ENCODE results near the gene CHRNE. TPM values are rescaled to one million over a fixed set of nuclear protein-coding genes. Genes with fewer than 3 reads are reported as not detected.

CHRNE gene
- total and polyA plus RNA-seq, 2 of the 13 experiments (the other 11 are each of a cell fraction or from before 2014, with no cell fraction given): 0.53 to 0.59 TPM

DNA sequence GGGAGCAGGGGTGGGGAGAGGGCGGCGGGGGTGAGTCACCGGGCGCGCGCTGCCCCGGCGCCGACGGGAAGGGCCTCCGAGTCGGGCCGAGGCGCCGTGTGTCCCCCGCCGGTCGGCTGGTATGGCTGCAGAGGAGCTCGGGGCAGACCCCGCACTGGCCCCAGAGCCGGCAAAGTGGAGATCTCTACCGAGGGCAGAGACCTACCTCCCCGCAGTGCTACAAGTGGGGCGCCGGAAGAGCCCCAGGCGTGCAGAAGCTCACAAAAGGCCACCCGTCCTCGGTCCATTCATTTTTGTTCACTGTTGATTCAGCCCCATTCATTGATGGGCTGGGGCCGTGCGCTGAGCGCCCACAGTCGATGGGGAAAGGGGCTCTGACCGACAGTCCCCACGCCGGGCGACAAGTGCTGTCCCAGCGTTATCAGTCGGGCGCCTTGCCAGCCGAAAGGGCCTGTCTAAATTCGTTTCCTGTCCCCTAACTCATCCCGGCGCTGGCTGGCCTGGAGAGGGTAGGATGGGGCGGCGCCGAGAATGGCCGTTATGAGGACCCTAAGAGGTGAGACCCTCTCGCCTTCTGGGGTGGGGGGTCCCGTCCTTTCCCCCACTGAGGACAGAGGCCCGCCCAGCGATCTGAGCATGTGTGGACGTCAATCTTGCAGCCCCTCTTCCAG, 47.3 kb upstream of the CHRNE start (continued):
- TF ChIP-seq, protein P1, sequence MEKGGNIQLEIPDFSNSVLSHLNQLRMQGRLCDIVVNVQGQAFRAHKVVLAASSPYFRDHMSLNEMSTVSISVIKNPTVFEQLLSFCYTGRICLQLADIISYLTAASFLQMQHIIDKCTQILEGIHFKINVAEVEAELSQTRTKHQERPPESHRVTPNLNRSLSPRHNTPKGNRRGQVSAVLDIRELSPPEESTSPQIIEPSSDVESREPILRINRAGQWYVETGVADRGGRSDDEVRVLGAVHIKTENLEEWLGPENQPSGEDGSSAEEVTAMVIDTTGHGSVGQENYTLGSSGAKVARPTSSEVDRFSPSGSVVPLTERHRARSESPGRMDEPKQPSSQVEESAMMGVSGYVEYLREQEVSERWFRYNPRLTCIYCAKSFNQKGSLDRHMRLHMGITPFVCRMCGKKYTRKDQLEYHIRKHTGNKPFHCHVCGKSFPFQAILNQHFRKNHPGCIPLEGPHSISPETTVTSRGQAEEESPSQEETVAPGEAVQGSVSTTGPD (CRISPR knock-in tag; IDR thresholded peaks at IDR 0.05): peak; percentile 55; the same call in 1 of the 2 replicates
- TF ChIP-seq FOSL2 (CRISPR knock-in tag; IDR thresholded peaks at IDR 0.05) (peak; percentile 69), NRL (CRISPR knock-in tag; IDR thresholded peaks at IDR 0.05; ENCODE audit: borderline replicate concordance) (peak; percentile 66; the same call in 1 of the 2 replicates), EED (CRISPR knock-in tag; IDR thresholded peaks at IDR 0.05) (peak; percentile 16; the same call in 1 of the 2 replicates), POGZ (CRISPR knock-in tag; IDR thresholded peaks at IDR 0.05) (0 out of 2 replicates have a peak, but pooled peaks have one; percentile 28), ZNF160 (CRISPR knock-in tag; IDR thresholded peaks at IDR 0.05) (0 out of 2 replicates have a peak, but pooled peaks have one; percentile 37), ZNF253 (CRISPR knock-in tag; IDR thresholded peaks at IDR 0.05; ENCODE audit: borderline replicate concordance) (no peak), TCF7L2 (IDR thresholded peaks at IDR 0.05; ENCODE audit: low read depth, low read length) (no peak), TAF1 (CRISPR knock-in tag; IDR thresholded peaks at IDR 0.05) (peak; percentile 62), POLR2A (IDR thresholded peaks at IDR 0.05; ENCODE audit: insufficient read depth in 1 of 2, low read depth in 2 of 2, low read length in 2 of 2) (peak in 1 of 2 experiments; percentile 67; a peak in 3 of 4 replicates), GLI4 (CRISPR knock-in tag; IDR thresholded peaks at IDR 0.05; ENCODE audit: borderline replicate concordance) (no peak), MEIS1 (CRISPR knock-in tag; IDR thresholded peaks at IDR 0.05; ENCODE audit: borderline replicate concordance) (0 out of 2 replicates have a peak, but pooled peaks have one; percentile 1), YEATS4 (CRISPR knock-in tag; IDR thresholded peaks at IDR 0.05; ENCODE audit: borderline replicate concordance) (no peak; the same call in 1 of the 2 replicates), ZMYM3 (CRISPR knock-in tag; IDR thresholded peaks at IDR 0.05) (no peak), HHEX (CRISPR knock-in tag; IDR thresholded peaks at IDR 0.05) (no peak), PCBP2 (optimal IDR thresholded peaks at IDR 0.05; ENCODE audit: low read depth, low read length, poor library complexity, severe bottlenecking) (no peak), ZFY (CRISPR knock-in tag; IDR thresholded peaks at IDR 0.05) (peak; percentile 51), FOXC1 (CRISPR knock-in tag; IDR thresholded peaks at IDR 0.05; ENCODE audit: borderline replicate concordance) (peak; percentile 43; the same call in 1 of the 2 replicates)
- TF ChIP-seq, protein P2, sequence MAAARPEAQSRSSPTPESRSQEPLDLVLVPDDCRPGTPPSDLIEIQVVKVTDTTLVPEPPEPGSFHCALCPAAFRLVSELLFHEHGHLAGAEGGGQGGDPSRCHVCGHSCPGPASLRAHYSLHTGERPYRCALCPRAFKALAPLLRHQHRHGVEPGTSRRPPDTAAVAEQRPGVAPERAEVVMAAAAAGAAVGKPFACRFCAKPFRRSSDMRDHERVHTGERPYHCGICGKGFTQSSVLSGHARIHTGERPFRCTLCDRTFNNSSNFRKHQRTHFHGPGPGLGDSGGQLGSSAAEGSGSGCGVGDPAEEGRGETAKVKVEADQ (CRISPR knock-in tag; IDR thresholded peaks at IDR 0.05; ENCODE audit: borderline replicate concordance): 0 out of 2 replicates have a peak, but pooled peaks have one; percentile 32
- TF ChIP-seq, protein P3, sequence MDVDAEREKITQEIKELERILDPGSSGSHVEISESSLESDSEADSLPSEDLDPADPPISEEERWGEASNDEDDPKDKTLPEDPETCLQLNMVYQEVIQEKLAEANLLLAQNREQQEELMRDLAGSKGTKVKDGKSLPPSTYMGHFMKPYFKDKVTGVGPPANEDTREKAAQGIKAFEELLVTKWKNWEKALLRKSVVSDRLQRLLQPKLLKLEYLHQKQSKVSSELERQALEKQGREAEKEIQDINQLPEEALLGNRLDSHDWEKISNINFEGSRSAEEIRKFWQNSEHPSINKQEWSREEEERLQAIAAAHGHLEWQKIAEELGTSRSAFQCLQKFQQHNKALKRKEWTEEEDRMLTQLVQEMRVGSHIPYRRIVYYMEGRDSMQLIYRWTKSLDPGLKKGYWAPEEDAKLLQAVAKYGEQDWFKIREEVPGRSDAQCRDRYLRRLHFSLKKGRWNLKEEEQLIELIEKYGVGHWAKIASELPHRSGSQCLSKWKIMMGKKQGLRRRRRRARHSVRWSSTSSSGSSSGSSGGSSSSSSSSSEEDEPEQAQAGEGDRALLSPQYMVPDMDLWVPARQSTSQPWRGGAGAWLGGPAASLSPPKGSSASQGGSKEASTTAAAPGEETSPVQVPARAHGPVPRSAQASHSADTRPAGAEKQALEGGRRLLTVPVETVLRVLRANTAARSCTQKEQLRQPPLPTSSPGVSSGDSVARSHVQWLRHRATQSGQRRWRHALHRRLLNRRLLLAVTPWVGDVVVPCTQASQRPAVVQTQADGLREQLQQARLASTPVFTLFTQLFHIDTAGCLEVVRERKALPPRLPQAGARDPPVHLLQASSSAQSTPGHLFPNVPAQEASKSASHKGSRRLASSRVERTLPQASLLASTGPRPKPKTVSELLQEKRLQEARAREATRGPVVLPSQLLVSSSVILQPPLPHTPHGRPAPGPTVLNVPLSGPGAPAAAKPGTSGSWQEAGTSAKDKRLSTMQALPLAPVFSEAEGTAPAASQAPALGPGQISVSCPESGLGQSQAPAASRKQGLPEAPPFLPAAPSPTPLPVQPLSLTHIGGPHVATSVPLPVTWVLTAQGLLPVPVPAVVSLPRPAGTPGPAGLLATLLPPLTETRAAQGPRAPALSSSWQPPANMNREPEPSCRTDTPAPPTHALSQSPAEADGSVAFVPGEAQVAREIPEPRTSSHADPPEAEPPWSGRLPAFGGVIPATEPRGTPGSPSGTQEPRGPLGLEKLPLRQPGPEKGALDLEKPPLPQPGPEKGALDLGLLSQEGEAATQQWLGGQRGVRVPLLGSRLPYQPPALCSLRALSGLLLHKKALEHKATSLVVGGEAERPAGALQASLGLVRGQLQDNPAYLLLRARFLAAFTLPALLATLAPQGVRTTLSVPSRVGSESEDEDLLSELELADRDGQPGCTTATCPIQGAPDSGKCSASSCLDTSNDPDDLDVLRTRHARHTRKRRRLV (CRISPR knock-in tag; IDR thresholded peaks at IDR 0.05): peak; percentile 80; the same call in 1 of the 2 replicates
- TF ChIP-seq, protein P4, sequence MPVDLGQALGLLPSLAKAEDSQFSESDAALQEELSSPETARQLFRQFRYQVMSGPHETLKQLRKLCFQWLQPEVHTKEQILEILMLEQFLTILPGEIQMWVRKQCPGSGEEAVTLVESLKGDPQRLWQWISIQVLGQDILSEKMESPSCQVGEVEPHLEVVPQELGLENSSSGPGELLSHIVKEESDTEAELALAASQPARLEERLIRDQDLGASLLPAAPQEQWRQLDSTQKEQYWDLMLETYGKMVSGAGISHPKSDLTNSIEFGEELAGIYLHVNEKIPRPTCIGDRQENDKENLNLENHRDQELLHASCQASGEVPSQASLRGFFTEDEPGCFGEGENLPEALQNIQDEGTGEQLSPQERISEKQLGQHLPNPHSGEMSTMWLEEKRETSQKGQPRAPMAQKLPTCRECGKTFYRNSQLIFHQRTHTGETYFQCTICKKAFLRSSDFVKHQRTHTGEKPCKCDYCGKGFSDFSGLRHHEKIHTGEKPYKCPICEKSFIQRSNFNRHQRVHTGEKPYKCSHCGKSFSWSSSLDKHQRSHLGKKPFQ (CRISPR knock-in tag; IDR thresholded peaks at IDR 0.05; ENCODE audit: insufficient replicate concordance): peak; percentile 52
